MM.1S (cell line): ENCODE measurements around the gene CDH22.

Experiments
- DNase-seq: peaks from one replicate; pipeline ENCODE4 v3.0.0-alpha.2; 2015
- H2AFZ ChIP-seq: fragments of 300-600 bp; sonication (generic); 2 replicates; pipeline ENCODE4 v1.6.0; 2016; ENCODE audit warnings: antibody characterized with exemption, low read length
- H3F3A ChIP-seq: fragments of 300-600 bp; sonication (generic); 2 replicates; pipeline ENCODE4 v1.6.1; 2016; ENCODE audit warnings: mild to moderate bottlenecking, antibody characterized with exemption, low read length, moderate library complexity, mixed read lengths; ENCODE audit not compliant: insufficient read depth
- H3K27ac ChIP-seq: fragments of 300-600 bp; sonication (generic); 2 replicates; pipeline ENCODE4 v1.5.1; 2016; ENCODE audit warnings: mild to moderate bottlenecking, low read length
- H3K27me3 ChIP-seq: fragments of 300-600 bp; sonication (generic); replicated peaks from 2 replicates; pipeline ENCODE4 v1.6.0; 2016; ENCODE audit warnings: low read length; ENCODE audit not compliant: insufficient read depth
- H3K36me3 ChIP-seq: fragments of 300-600 bp; sonication (generic); replicated peaks from 2 replicates; pipeline ENCODE4 v1.6.1; 2016; ENCODE audit warnings: mild to moderate bottlenecking, low read length, mixed read lengths; ENCODE audit not compliant: insufficient read depth
- H3K4me1 ChIP-seq: fragments of 300-600 bp; sonication (generic); 2 replicates; pipeline ENCODE4 v1.6.1; 2016; ENCODE audit warnings: low read length, mixed read lengths
- H3K4me2 ChIP-seq: fragments of 300-600 bp; sonication (generic); 2 replicates; pipeline ENCODE4 v1.6.0; 2016; ENCODE audit warnings: low read depth, low read length
- H3K4me3 ChIP-seq: fragments of 300-600 bp; sonication (generic); 2 replicates; pipeline ENCODE4 v1.5.1; 2016; ENCODE audit warnings: low read length, mixed read lengths
- H3K79me2 ChIP-seq: fragments of 300-600 bp; sonication (generic); 2 replicates; pipeline ENCODE4 v1.6.1; 2016; ENCODE audit warnings: mixed run types, low read length, mixed read lengths
- H3K9ac ChIP-seq: fragments of 300-600 bp; sonication (generic); 2 replicates; pipeline ENCODE4 v1.6.1; 2016; ENCODE audit warnings: low read length, mixed read lengths
- H3K9me2 ChIP-seq: fragments of 300-600 bp; sonication (generic); replicated peaks from 2 replicates; pipeline ENCODE4 v1.6.1; 2016; ENCODE audit warnings: mild to moderate bottlenecking, low read length, mixed read lengths; ENCODE audit not compliant: insufficient read depth
- H3K9me3 ChIP-seq: fragments of 300-600 bp; sonication (generic); replicated peaks from 2 replicates; pipeline ENCODE4 v1.6.1; 2016; ENCODE audit warnings: mild to moderate bottlenecking, low read length, mixed read lengths; ENCODE audit not compliant: insufficient read depth
- H4K20me1 ChIP-seq: fragments of 300-600 bp; sonication (generic); 2 replicates; pipeline ENCODE4 v1.6.1; 2016; ENCODE audit warnings: mild to moderate bottlenecking, low read length, moderate library complexity, mixed read lengths; ENCODE audit not compliant: insufficient read depth
- CTCF ChIP-seq: fragments of 300-600 bp; sonication (generic); IDR thresholded peaks from 2 replicates; pipeline ENCODE4 v1.5.1; 2016; ENCODE audit warnings: antibody characterized with exemption, low read length, mixed read lengths
- EZH2 ChIP-seq: fragments of 300-600 bp; sonication (generic); optimal IDR thresholded peaks from 2 replicates; pipeline ENCODE3; 2017; ENCODE audit warnings: low read depth, mild to moderate bottlenecking, antibody characterized with exemption, low read length, mixed read lengths
- EZH2phosphoT487 ChIP-seq: fragments of 300-600 bp; sonication (generic); IDR thresholded peaks from 2 replicates; pipeline ENCODE4 v1.6.1; 2018; ENCODE audit warnings: antibody characterized with exemption, low read length

CDH22 gene

DNA sequence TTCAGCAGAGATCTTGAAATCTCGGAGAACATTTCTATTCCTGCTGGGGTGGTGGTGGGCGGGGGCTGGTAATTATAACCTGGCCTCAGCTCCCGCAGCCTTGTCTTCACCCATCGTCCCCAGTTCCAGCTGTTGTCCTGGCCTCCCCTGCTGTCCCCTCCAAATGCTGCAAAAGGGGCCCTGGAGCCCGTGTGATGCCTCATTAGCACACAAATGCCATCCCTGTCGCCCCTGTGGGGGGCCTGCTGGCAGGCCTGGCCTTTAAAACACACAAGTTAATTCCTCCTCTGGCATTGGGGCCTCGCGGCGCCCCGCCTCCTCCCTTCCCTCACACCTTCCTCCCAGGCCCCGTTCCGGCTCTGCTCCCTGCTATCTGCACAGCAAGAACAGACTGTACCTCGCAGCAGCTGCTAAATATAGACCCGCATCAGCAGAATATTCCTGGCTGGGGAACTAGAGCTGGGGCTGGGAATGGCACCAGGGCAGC lies 85.7 kb downstream of the CDH22 start:
- Histone ChIP-seq H3K4me1 (no peaks in the 10 kb centered on the region), H3F3A (no peaks in the 10 kb centered on the region), H3K4me3 (no peak overlapping the region), H3K9ac (no peak overlapping the region), H3K9me2 (no peaks in the 10 kb centered on the region), H3K9me3 (no peaks in the 10 kb centered on the region), H2AFZ (no peak overlapping the region), H3K36me3 (no peaks in the 10 kb centered on the region), H3K79me2 (no peaks in the 10 kb centered on the region), H4K20me1 (no peaks in the 10 kb centered on the region), H3K4me2 (no peak overlapping the region), H3K27ac (no peak overlapping the region), H3K27me3 (peaks cover 31% of the 10 kb centered on the region)
- TF ChIP-seq EZH2: no peak
- TF ChIP-seq EZH2phosphoT487: no peak
- no peak for TF ChIP-seq CTCF
- DNase-seq: no peak

DNA sequence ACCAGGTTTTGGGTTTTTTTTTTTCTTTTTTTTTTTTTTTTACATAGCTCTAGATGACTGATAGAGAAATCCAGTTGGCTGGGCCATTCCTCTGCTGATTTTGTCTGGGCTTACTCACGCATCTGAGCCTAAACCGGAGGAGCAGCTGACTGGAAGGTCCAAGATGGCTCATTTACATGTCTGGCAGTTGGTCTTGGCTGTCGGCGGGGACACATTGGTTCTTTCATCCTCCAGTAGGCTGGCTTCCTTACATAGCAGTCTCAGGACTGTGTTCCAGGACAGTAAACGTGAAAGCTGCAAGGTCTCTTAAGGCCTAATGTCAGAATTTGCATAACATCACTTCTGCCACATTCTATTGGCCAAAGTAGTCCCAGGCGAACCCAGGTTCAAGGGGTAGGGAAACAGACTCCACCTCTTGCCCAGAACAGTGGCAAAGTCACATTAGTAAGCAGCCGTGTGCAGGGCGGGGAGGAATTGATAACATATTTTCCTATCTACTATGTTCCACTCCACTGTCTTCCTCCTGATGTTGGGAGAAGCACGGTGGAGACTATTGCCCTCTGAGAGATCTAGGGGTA lies 87.0 kb downstream of the CDH22 start:
- Histone ChIP-seq H3K9ac (no peak overlapping the region), H3K9me2 (no peaks in the 10 kb centered on the region), H3K36me3 (no peaks in the 10 kb centered on the region), H3K4me1 (no peaks in the 10 kb centered on the region), H3K9me3 (no peaks in the 10 kb centered on the region), H3F3A (no peaks in the 10 kb centered on the region), H4K20me1 (no peaks in the 10 kb centered on the region), H3K4me3 (no peak overlapping the region), H3K27ac (no peak overlapping the region), H2AFZ (no peak overlapping the region), H3K4me2 (no peak overlapping the region), H3K79me2 (no peaks in the 10 kb centered on the region), H3K27me3 (peaks cover 32% of the 10 kb centered on the region)
- no peak for DNase-seq
- no peak for TF ChIP-seq EZH2phosphoT487
- TF ChIP-seq CTCF: no peak
- no peak for TF ChIP-seq EZH2

- Histone ChIP-seq H3K9me2 (no peaks in the 10 kb centered on the region), H3K27ac (no peak overlapping the region), H4K20me1 (no peaks in the 10 kb centered on the region), H3K4me2 (no peak overlapping the region), H3K4me3 (no peak overlapping the region), H3K9ac (no peak overlapping the region), H3K9me3 (no peaks in the 10 kb centered on the region), H3K4me1 (no peaks in the 10 kb centered on the region), H3K79me2 (no peaks in the 10 kb centered on the region), H3F3A (no peaks in the 10 kb centered on the region), H3K27me3 (peaks cover 31% of the 10 kb centered on the region), H2AFZ (no peak overlapping the region), H3K36me3 (no peaks in the 10 kb centered on the region)
- TF ChIP-seq EZH2 (no peak), CTCF (no peak), EZH2phosphoT487 (no peak)
- no peak for DNase-seq
These were observed 87.7 kb downstream of the CDH22 start for GRCh38 chr20:46220455-46221207.
